HG03571 (cell line): ENCODE measurements around the gene SLAMF9.

ENCODE experiments used
- ATAC-seq: cut with Tn5 transposase; IDR thresholded peaks from one replicate; pipeline ENCODE4 v1.9.1; 2021; ENCODE audit not compliant: unreplicated experiment

SLAMF9 gene

GRCh38 chr1:159934136-159935039 is 19.6 kb downstream of the SLAMF9 start:
- ATAC-seq = no peak

- ATAC-seq = no peak
Observed at GRCh38 chr1:159933347-159933746, 20.7 kb downstream of the SLAMF9 start.

- no peak for ATAC-seq
Observed at GRCh38 chr1:159932296-159933285, 21.4 kb downstream of the SLAMF9 start.

GRCh38 chr1:159931795-159932173 is 22.3 kb downstream of the SLAMF9 start:
- no peak for ATAC-seq

GRCh38 chr1:159931101-159931794 is 22.8 kb downstream of the SLAMF9 start:
- ATAC-seq = no peak

- no peak for ATAC-seq
Observed at GRCh38 chr1:159930634-159931033, 23.4 kb downstream of the SLAMF9 start.

- ATAC-seq = no peak
Observed at GRCh38 chr1:159930216-159930615, 23.8 kb downstream of the SLAMF9 start.

- no peak for ATAC-seq
Observed at GRCh38 chr1:159929155-159930051, 24.6 kb downstream of the SLAMF9 start.

- no peak for ATAC-seq
Observed at GRCh38 chr1:159928491-159929050, 25.5 kb downstream of the SLAMF9 start.

- ATAC-seq = no peak
Observed at GRCh38 chr1:159927849-159928431, 26.1 kb downstream of the SLAMF9 start.

GRCh38 chr1:159927211-159927848 is 26.7 kb downstream of the SLAMF9 start:
- ATAC-seq = no peak

GRCh38 chr1:159925719-159926078 is 28.3 kb downstream of the SLAMF9 start:
- peak; percentile 6 for ATAC-seq

- peak; percentile 56 for ATAC-seq
Observed at GRCh38 chr1:159924791-159925718, 29.0 kb downstream of the SLAMF9 start, which contains the start of gene TAGLN2. TAGLN2 (minus strand) TSS chr1:159925507; CDS start chr1:159920509, 4,998 bp downstream.

GRCh38 chr1:159924025-159924790 is 29.8 kb downstream of the SLAMF9 start:
- no peak for ATAC-seq

- ATAC-seq = peak; percentile 23
Observed at GRCh38 chr1:159923203-159924024, 30.6 kb downstream of the SLAMF9 start.
